B cell (primary cell): ENCODE results near the gene RPTOR.

ENCODE experiments used
- EZH2 ChIP-seq: IDR thresholded peaks from 2 replicates; pipeline ENCODE4 v1.6.1; 2012; ENCODE audit warnings: borderline replicate concordance, low read depth, mild to moderate bottlenecking, moderate library complexity, low read length; ENCODE audit not compliant: insufficient read depth, poor library complexity, severe bottlenecking
- TF ChIP-seq, protein P1 (sequence below): fragments of 200-600 bp; IDR thresholded peaks from one replicate; pipeline ENCODE4 v1.8.0; 2022; ENCODE audit warnings: antibody characterized with exemption, mild to moderate bottlenecking

DNA sequence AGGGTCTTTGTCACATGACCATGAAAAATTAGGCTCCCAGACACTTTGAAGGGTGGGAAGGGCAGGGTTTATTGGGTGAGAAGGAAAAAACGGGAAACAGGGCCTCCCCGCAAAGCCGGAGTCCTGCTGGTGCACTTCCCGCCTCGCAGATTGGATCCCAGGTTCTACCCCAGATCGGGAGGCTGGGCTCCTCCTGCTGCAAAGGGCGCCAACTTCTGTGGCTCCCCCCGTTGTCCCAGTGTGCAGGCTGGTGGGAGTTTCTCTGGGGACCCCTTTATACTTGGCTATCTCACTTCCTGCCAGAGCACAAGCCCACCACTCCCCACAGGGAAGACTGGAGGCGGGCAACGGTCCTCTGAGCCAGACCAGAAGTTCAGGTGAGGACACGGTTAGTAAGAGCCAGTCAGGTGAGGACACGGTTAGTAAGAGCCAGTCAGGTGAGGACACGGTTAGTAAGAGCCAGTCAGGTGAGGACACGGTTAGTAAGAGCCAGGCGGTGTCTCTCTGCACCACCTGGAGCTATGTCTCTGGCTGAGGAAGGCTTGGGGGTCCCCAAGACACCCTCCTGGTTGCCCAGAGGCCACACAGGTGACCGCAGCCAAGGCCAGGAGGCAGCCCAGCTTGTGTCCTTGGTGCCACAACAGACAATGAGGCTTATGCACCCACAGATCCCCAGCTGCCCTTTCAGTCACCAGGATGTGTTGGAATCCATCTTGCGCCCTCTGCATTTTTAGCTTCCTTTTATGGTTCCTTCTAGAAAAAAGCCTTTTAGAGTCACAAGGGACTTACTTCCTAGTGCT lies 398.9 kb downstream of the RPTOR start:
- no peak for TF ChIP-seq EZH2
- TF ChIP-seq, protein P1, sequence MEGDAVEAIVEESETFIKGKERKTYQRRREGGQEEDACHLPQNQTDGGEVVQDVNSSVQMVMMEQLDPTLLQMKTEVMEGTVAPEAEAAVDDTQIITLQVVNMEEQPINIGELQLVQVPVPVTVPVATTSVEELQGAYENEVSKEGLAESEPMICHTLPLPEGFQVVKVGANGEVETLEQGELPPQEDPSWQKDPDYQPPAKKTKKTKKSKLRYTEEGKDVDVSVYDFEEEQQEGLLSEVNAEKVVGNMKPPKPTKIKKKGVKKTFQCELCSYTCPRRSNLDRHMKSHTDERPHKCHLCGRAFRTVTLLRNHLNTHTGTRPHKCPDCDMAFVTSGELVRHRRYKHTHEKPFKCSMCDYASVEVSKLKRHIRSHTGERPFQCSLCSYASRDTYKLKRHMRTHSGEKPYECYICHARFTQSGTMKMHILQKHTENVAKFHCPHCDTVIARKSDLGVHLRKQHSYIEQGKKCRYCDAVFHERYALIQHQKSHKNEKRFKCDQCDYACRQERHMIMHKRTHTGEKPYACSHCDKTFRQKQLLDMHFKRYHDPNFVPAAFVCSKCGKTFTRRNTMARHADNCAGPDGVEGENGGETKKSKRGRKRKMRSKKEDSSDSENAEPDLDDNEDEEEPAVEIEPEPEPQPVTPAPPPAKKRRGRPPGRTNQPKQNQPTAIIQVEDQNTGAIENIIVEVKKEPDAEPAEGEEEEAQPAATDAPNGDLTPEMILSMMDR, result no peak
